Epidermal melanocyte (primary cell): Measurements from ENCODE around the gene VPS16.
"Not testable (repeated sequence)": the region's sequence is repeated elsewhere in the genome, so short reads cannot be mapped to it uniquely, and the experiment has no call there.

Experiments used
- DNase-seq: peaks from one replicate; pipeline ENCODE4 v3.0.0; 2011; ENCODE audit warnings: low spot score; ENCODE audit not compliant: insufficient read length

The VPS16 gene

DNA sequence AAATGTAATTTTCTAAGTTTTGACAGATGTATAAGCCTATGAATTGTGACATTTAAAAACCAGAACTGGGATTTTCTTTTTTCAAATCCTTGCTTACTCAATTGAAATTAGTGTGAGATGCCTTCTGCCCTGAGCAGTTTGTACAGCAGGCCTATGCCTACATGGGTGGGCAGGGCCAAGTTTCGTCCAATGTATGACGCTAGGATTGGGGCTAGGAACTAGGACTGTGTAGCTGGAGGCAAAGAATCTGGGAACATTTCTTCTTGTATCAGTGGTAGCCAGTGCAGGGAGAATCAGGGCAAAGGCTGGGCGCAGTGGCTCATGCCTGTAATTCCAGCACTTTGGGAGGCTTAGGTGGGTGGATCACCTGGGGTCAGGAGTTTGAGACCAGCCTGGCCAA is 28.8 kb downstream of the VPS16 start:
- no peak for DNase-seq

DNA sequence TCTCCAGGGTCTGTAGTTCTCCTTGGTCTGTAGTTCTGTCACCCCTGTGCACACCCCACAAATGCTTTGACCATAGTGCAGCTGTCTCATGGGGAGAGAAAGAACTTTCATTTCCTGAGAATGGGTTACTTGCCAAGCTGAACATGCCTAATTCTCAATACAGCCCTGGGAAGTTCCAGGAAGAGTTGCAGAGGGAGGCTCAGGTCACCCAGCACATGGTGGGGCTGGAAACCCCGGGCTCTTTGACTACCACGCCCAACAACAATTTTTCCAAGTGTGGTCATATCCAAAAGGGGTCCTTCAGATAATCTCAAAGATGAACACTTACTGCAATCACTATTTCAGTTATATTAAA is 30.5 kb downstream of the VPS16 start:
- DNase-seq: no peak

DNA sequence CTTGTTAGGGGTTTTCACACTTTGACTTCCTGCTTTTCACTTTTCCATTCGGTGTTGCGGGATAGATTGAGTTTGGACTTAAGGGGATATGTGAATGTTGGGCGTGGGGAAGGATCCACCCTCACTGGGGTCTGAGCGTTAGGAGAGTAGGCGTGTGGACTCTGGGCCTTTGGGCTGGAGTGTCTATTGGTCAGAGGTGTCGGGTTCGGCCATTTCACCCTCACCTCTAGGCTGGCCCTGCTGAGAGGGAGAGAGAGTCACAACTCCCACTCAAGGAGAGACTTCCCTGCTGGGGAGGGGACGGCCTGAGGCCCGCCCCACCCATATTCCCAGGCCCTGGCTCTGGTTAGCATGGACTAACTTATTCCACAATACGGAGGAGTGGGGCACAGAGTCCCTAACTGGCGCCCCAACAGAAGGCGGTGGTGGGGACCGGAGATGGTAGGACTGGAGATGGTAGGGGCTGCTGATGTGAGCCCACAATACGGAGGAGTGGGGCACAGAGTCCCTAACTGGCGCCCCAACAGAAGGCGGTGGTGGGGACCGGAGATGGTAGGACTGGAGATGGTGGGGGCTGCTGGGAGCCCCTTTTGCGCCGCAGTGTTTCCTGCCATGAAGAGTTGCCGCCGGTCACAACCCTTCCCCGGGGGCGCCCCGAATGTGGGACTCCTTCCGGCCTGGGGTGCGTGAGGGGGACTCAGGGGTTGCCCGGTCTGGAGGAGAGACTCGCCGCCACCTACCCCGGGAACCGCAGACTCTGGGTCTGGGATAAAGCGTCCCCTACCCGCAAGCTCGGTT is 31.3 kb downstream of the VPS16 start:
- DNase-seq: no peak

DNA sequence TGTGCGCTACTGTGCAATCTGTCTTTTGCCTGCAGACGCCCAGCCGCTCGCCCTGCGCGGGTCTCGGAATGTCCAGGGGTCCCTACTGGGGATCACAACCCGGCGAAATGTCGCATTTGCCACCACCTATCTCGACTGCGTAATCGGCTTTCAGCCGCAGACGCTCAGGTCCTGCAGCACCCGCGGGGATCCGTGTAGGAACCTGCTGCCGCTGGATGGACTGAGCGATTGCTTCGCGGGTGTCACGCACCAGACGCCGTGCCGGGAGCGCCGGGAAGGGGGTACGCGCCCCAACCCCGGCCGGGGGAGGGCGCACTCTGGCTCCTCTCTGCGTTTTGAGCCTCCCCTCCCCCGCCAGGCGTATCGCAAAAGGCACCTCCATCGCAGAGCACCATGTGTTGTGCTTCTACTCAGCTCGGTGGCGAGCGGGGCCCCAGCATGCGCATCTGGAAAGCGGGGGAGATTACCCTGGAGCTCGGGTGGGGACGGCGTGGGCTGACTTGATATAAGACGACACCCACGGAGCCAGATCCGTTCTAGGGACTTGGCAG is 32.0 kb downstream of the VPS16 start:
- DNase-seq: no peak

DNA sequence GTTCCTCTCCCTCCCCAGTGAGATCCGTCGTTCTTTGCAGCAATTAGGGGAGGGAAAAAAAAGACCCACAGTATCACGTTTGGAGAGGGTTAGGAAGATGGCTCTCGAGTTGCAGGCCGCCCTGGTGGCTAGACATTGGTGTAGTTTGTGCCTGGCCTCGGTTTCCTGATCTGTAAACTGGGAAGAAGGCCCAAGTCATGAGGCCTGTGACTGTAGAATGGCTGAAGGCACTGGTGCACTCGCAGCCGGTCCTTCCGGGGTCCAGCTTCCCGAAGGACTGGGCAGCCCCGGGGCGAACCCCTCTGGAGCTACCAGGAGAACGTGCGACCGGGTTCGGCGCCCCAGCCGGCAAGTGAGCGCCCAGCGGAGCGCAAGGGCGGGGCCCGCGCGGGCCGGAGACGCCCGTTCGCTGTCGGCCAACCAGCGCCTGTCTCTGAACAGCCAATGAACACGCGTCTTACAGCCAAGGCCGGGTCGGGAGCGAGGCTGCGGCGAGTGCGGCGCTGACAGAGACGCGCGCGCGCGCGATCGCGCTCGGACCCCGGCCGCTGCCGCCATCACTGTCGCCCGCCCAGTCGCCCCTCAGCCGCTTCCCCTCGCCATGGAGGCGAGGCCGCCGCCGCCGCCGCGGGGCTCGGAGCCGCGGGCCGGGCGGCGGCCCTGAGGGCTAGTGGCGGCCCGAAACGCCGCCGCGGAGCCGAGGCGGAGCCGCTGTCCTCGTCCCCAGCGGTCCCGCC is 32.6 kb downstream of the VPS16 start, which contains the start of gene PTPRA:
PTPRA (plus strand) TSS at position 472 of the 737 bp plus-strand sequence. CDS start 90,797 bp downstream, outside the sequence.
- DNase-seq: peak; percentile 83

DNA sequence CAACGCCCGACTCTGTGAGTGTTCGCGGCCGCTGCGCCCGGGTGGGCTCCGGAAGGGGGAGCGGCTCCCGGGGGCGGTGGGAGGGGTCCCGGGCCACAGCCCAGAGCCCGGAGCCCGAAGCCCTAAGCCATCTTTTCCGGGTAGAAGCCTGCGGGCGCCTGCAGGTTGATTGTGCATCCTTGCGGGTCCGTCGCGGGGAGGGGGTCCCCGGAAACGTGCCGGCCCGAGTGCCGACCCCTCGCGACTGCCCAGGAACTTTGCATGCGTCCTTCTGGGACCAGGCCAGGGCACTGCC is 33.1 kb downstream of the VPS16 start:
- DNase-seq: no peak

DNA sequence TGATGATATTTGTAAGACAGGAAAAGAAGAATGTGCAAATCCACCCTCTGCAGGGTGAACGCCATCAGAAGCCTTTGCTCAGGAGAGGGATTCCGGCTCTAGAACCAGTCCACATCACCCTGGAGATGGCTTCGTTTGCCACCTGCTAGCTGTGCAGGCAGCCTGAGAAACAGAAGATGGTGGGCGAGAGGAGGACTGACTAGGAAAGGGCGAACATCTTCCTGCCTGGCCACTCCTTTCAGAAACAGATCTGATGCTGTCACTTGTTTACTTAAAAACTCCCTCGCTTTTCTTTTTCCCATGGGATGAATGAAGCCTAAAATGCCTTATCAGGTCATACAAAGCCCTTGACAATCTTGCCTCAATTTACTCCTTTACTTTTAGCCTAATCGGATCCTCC is 33.9 kb downstream of the VPS16 start:
- DNase-seq: no peak

DNA sequence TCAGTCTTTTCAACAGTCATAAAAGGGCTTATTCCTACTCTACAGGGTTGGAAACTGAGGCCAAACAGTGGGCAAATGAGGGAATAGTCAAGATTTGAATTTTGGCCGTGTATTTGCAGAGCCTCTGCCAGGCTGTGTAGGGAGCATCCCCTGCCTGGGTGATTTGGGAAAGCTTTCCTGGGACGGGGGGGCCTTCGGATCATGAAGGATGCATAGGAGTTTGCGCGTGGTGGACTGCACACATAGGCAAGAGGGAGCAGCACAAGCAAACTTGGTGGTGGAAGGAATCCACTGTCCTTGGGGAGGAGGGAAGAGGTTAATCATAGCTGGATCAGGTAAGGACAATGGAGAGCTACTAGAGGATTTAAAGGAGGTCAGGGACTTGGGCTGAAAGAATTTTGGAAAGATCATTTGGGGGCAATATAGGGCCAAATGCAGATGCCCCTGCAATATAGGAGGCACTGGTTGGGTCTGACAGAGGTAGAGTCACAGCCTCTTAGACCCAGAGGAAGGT is 35.2 kb downstream of the VPS16 start:
- no peak for DNase-seq

DNA sequence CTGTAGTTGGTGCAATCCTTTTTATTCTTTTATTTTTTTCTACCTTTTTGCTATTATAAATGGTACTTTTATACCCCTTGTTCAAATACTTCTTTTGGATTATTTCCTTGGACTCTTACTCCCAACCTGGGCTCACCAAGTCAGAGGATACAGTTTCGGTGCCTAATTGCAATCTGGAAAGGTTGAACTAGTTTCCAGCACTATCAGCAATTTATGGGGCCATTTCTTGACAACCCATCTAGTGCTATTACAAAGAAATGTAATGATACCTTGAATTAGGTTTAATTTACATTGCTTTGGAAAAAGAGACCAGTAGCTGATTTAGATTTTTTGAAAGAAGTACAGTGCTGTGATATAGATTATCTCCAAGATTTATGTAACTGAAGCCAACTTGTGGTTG is 38.0 kb downstream of the VPS16 start:
- no peak for DNase-seq

DNA sequence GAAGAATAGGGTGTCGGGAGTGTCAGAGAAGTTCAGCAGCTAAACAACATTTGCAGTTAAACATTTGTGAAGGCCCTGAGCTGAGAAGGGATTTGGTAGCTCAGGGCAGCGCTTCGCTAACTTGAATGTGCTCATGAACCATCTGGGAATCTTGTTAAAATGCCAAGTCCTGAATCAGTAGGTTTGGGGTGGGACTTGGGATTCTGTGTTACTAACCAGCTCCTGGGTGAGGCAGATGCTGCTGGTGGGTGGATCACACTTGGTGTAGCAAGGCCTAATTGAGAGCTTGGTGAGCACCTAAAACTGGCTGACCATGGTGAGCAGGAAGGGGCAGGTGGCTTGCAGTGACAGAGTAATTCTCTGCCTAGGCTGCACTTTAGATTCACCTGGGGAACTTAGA is 38.6 kb downstream of the VPS16 start:
- DNase-seq: no peak

DNA sequence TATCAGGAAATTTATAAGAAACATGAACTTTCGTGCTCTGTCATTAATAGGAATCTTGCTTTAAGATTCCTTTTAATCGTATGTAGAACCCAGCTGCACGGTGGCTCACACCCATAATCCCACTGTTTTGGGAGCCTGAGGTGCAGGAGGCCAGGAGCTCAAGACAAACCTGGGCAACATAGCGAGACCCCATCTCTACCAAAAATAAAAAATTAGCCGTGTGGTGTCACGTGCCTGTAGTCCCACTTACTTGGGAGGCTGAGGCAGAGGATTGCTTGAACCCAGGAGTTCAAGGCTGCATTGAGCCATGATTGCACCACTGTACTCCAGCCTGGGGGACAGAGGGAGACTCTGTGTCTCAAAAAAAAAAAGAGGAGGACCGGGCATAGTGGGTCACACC is 40.1 kb downstream of the VPS16 start:
- no peak for DNase-seq

DNA sequence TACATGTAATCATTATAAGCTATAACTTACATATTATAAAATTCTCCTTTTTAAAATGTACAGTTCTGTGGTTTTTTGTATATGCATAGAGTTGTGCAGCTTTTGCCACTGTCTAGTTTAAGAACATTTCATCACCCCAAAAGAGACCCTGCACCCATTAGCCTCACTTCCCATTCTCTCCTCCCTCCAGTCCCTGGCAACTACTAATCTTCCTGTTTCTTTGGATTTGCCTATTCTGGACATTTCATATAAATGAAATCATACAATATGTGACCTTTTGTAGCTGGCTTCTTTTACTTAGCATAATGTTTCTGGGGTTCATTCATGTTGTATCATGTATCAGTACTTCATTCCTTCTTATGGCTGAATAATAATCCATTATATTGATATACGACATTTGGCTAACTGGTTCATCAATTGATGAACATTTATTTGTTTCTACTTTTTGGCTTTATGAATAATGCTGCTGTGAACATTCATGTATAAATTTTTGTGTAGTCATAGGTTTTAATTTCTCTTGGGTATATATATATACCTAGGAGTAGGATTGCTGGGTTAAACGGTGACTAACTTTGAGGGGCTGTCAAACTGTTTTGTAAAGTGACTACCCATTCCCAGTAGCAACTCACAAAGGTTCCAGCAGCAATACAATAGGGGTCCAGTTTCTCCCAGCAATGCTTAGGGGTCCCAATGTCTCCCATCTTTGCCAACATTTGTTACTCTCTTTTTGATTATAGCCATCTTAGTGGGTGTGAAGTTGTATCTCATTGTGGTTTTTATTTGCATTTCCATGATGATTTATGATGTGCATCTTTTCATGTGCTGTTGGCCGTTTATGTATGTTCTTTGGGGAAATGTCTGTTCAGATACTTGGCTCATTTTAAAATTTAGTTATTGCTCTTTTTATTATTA is 43.4 kb downstream of the VPS16 start:
- DNase-seq: no peak

DNA sequence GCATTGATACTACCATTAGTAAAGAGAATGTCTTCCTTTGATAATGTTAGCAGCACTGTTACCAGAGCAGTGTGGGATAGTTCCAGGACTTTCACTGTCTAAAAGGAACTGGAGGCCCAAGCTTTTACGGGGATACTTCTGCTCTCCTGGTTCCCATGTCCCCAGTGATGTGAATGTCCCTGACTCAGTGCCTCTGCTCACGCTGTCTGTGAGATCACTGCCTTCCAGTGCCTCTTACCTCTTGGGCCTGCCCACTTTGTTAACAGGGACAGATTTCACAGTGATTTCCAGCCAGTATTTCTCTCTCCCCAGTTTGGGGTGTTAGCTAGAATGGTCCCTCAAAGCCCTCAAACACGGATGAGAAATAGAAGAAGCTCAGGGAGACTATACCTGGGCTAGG is 47.2 kb downstream of the VPS16 start:
- DNase-seq: no peak

DNA sequence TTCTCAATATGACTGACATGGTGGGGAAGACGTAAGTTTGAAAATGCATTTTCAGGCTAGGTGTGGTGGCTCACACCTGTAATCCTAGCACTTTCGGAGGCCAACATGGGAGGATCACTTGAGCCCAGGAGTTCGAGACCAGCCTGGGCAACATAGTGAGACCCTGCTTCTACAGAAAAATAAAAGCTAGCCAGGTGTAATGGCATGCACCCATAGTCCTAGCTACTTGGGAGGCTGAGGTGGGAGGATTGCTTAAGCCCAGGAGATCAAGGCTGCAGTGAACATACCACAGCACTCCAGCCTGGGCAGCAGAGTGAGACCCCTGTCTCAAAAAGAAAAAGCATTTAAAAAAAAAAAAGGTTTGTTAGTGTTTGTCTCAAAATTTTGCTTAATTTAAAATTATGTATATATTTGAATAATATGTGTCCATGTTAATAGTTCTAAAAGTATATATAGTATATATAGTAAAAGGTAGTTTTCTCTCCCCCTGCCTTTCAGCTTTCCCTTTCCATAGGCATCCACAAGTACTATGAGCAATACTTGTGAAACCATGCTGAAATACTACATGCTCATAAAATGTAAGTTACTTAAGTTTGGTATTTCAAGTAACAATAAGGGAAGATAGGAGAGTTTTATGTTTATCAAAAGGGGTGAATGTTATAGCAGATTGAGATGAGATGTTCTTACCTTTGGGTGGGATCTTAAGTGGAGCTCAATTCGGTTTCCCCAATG is 47.8 kb downstream of the VPS16 start:
- DNase-seq: no peak

DNA sequence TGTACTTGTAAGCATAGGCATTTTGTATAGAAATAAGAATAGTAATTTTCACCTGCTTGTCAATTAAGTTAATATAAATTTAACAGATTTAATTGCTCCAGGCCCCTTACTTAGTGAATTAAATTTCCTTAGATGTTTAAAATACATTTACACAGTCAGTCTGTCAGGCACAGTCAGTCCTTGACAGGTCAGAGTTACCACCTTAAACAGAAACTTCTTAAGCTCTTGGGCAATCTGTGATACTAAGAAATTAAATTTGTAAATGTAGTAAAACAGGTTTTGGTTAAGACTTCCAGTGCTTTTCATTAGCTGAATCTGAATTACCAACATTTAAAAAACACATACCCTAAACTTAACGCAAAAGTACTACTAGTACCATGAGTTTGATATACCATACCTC is 48.7 kb downstream of the VPS16 start:
- DNase-seq: no peak

DNA sequence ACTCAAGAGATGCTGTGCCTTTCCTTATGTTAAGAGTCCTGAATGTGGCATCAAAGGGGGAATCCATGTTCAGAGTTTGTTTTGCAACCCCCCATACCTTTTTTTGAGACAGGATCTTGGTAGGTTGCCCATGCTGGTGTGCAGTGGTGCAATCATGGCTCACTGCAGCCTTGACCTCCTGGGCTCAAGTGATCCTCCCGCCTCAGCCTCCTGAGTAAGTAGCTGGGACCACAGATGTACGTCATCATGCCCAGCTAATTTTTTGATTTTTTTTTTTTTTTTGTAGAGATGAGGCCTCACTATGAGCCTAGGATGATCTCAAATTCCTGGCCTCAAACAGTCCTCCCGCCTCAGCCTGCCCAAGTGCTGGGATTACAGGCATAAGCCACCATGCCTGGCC is 49.3 kb downstream of the VPS16 start:
- no peak for DNase-seq

DNA sequence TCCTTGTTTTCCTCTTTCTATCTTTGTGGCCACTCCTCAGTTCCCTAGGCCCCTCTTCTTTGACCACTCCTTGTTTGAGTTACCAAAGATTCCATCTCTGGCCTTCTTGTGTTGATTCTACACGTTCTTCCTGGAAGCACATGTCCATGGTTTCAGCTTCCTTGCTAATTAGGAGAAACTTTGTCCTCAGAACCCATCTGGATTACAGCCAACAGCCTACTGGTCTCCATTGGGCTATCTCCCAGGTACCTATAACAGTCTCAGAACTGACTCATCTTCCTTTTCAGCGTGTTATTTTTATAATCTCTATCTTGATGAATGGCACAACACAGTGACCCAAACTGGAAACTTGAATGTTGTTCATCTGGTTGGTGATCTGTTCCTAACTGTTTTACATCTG is 50.2 kb downstream of the VPS16 start:
- DNase-seq: no peak

DNA sequence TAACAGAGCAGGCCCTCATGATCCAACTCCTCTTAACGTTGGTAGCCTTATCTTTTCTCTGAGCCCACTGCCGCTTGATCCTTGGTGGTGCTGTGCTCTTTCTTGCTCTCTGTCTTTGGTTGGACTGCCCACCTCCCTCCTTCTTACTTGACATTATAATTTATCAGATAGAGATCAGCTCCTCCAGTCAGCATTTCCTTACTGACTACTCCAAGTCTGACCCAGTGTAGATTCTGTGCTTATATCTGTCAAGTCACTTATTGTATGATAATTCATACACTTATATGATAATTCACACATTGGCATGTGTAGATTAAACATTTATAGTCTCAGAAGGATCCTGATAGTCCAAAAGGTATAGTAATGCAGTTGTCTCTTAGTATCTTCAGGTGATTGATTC is 50.8 kb downstream of the VPS16 start:
- no peak for DNase-seq

DNA sequence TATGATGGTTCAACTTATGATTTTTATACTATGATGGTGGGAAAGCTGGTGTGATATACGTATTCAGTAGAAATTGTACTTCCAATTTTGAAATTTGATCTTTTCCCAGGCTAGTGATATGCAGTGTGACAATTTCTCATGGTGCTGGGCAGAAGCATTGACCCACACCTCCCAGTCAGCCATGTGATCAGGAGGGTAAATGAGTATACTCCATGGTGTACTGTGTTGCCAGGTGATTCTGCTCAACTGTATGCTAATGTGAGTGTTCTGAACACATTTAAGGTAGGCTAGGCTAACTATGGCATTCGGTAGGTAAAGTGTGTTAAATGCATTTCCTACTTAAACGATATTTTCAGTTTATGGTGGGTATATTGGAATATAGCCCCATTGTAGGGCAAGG is 51.8 kb downstream of the VPS16 start:
- no peak for DNase-seq

DNA sequence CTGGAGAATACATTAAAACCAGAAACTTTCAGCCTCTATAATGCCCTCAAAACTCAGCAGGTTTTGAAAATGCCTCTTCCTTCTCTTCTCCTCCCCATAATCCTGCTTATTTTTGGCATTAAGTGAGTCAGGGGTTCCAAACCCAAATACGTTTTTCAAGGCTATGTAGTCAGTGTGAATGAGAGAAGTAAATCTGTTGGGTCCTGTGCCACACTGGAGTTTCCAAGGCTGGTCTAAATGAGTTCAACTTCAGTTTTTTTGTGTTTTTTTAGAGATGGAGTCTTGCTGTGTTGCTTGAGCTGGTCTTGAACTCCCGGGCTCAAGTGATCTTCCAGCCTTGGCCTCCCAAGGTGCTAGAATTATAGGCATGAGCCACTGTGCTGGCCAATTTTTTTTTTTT is 53.7 kb downstream of the VPS16 start:
- DNase-seq: no peak

DNA sequence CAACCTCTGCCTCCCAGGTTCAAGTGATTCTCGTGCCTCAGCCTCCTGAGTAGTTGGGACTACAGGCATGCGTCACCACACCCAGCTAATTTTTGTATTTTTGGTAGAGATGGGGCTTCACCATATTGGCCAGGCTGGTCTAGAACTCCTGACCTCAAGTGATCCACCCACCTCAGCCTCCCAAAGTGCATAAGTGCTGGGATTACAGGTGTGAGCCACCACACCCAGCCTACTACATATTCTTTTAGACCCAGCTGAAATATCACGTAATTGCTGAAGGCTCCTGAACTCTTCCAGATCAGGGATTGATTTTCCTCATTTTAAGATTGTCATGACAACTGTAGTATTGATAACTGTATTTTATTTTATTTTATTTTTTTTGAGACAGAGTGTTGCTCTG is 54.6 kb downstream of the VPS16 start:
- not testable (repeated sequence) for DNase-seq
